RWPE2 (cell line): ENCODE results near the gene KCNK6.

Experiments
- ATAC-seq: fragments of 200-7000 bp; cut with Tn5 transposase; 3 replicates; pipeline ENCODE4 v1.9.1; 2021; ENCODE audit warnings: low read depth
- DNase-seq: peaks from one replicate; pipeline ENCODE4 v3.0.0-alpha.2; 2020; ENCODE audit warnings: low spot score
- H3K27ac ChIP-seq: fragments of 450-650 bp; 2 replicates; pipeline ENCODE4 v1.5.1; 2017; ENCODE audit warnings: mild to moderate bottlenecking; ENCODE audit not compliant: poor library complexity, severe bottlenecking
- H3K27me3 ChIP-seq: fragments of 250-450 bp; sonication (Bioruptor Pico); 2 replicates; pipeline ENCODE4 v1.5.1; 2021; ENCODE audit warnings: mild to moderate bottlenecking, moderate library complexity; ENCODE audit not compliant: insufficient read depth, poor library complexity, severe bottlenecking
- H3K36me3 ChIP-seq: fragments of 250-450 bp; sonication (Bioruptor Pico); 2 replicates; pipeline ENCODE4 v1.5.1; 2020; ENCODE audit warnings: low read depth, mild to moderate bottlenecking, moderate library complexity
- H3K4me1 ChIP-seq: fragments of 250-450 bp; sonication (Bioruptor Pico); 2 replicates; pipeline ENCODE4 v1.5.1; 2021; ENCODE audit warnings: mild to moderate bottlenecking, moderate library complexity; ENCODE audit not compliant: insufficient read depth, poor library complexity, severe bottlenecking
- H3K4me3 ChIP-seq: fragments of 250-450 bp; sonication (Bioruptor Pico); 2 replicates; pipeline ENCODE4 v1.5.1; 2021; ENCODE audit warnings: mild to moderate bottlenecking, moderate library complexity; ENCODE audit not compliant: severe bottlenecking
- H3K9me3 ChIP-seq: fragments of 250-450 bp; sonication (Bioruptor Pico); 2 replicates; pipeline ENCODE4 v1.5.1; 2021; ENCODE audit warnings: mild to moderate bottlenecking, moderate library complexity; ENCODE audit not compliant: severe bottlenecking
- CTCF ChIP-seq: fragments of 450-650 bp; IDR thresholded peaks from one replicate; pipeline ENCODE4 v1.5.1; 2017; ENCODE audit warnings: mild to moderate bottlenecking, moderate library complexity; ENCODE audit not compliant: poor library complexity, severe bottlenecking

Gene KCNK6

GRCh38 chr19:38285567-38285966 is 34.1 kb upstream of the KCNK6 start:
- peaks cover 93% of the 10 kb centered on the region for H3K36me3 ChIP-seq
- no peak overlapping the region for H3K27ac ChIP-seq
- H3K27me3 ChIP-seq = no peaks in the 10 kb centered on the region
- H3K4me1 ChIP-seq = peaks cover 20% of the 10 kb centered on the region
- TF ChIP-seq CTCF = no peak
- H3K9me3 ChIP-seq = no peaks in the 10 kb centered on the region
- no peak for DNase-seq
- no peak overlapping the region for H3K4me3 ChIP-seq
- ATAC-seq = no peak

GRCh38 chr19:38287604-38288003 is 32.0 kb upstream of the KCNK6 start:
- no peak overlapping the region for H3K27ac ChIP-seq
- no peaks in the 10 kb centered on the region for H3K9me3 ChIP-seq
- peaks cover 14% of the 10 kb centered on the region for H3K4me1 ChIP-seq
- no peak for TF ChIP-seq CTCF
- DNase-seq (no peak), ATAC-seq (no peak)
- no peak overlapping the region for H3K4me3 ChIP-seq
- H3K36me3 ChIP-seq = peaks cover 93% of the 10 kb centered on the region
- no peaks in the 10 kb centered on the region for H3K27me3 ChIP-seq

GRCh38 chr19:38288123-38288855 is 31.4 kb upstream of the KCNK6 start:
- Histone ChIP-seq H3K27ac (no peak overlapping the region), H3K4me1 (peaks cover 14% of the 10 kb centered on the region), H3K36me3 (peaks cover 95% of the 10 kb centered on the region), H3K27me3 (no peaks in the 10 kb centered on the region), H3K9me3 (no peaks in the 10 kb centered on the region), H3K4me3 (no peak overlapping the region)
- no peak for ATAC-seq
- no peak for DNase-seq
- no peak for TF ChIP-seq CTCF

DNA sequence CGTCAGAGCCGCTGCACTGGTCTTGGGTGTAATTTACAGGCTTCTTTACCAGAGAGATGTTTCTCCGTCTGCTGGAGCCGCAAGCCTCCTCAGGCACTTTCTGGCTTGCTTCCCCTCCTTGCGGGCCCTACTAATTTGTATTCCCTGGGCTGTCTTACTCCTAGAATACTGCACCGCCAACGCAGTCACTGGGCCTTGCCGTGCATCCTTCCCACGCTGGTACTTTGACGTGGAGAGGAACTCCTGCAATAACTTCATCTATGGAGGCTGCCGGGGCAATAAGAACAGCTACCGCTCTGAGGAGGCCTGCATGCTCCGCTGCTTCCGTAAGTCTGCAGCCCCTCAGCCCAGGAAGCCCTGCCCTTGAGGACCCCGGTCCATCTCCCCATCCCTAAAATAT is 29.7 kb upstream of the KCNK6 start:
- H3K27ac ChIP-seq = peak overlapping the region; percentile 59
- H3K4me1 ChIP-seq = peaks cover 14% of the 10 kb centered on the region
- no peaks in the 10 kb centered on the region for H3K27me3 ChIP-seq
- H3K4me3 ChIP-seq = no peak overlapping the region
- ATAC-seq (no peak), DNase-seq (no peak)
- H3K36me3 ChIP-seq = peaks cover 82% of the 10 kb centered on the region
- H3K9me3 ChIP-seq = no peaks in the 10 kb centered on the region
- TF ChIP-seq CTCF = no peak

GRCh38 chr19:38290631-38291147 is 29.0 kb upstream of the KCNK6 start:
- Histone ChIP-seq H3K9me3 (no peaks in the 10 kb centered on the region), H3K4me3 (no peak overlapping the region), H3K27ac (peak overlapping the region; percentile 59), H3K4me1 (peaks cover 20% of the 10 kb centered on the region), H3K36me3 (peaks cover 75% of the 10 kb centered on the region), H3K27me3 (no peaks in the 10 kb centered on the region)
- DNase-seq (peak; percentile 87), ATAC-seq (peak; percentile 95)
- TF ChIP-seq CTCF = no peak
